Caco-2 (cell line): ENCODE measurements around the gene CDHR5. TPM values are rescaled to one million over a fixed set of nuclear protein-coding genes. Genes with fewer than 3 reads are reported as not detected.

ENCODE experiments used
- BruUV-seq: library from RNA; stranded (reverse); fragments of 400-500 nt; replicated peaks from 2 replicates; lab custom pipeline; 2021; lab: Mats Ljungman, UMichigan
- CTCF ChIA-PET: fragments of 300-600 bp; sonication (Branson Sonifier 250); formaldehyde crosslinking; loops from one replicate; lab custom pipeline; 2022; ENCODE audit warnings: antibody characterized with exemption; lab: Charles Lee
- POLR2A ChIA-PET: fragments of 300-600 bp; sonication (Branson Sonifier 250); formaldehyde crosslinking; loops from one replicate; lab custom pipeline; 2022; ENCODE audit warnings: antibody characterized with exemption; lab: Charles Lee
- DNase-seq, 2 experiments: peaks; one replicate each; pipeline versions ENCODE4 v3.0.0 to v3.0.0-alpha.2; 2020 to 2022
- H3K27me3 ChIP-seq: replicated peaks from 2 replicates; pipeline ENCODE4 v1.6.0; 2011; ENCODE audit warnings: low read length; ENCODE audit not compliant: control insufficient read depth, insufficient read depth
- H3K36me3 ChIP-seq: 2 replicates; pipeline ENCODE4 v1.5.1; 2011; ENCODE audit warnings: low read length; ENCODE audit not compliant: control insufficient read depth, insufficient read depth
- H3K4me1 ChIP-seq: fragments of 250-450 bp; sonication (Bioruptor Pico); 2 replicates; pipeline ENCODE4 v1.5.1; 2020; ENCODE audit warnings: mild to moderate bottlenecking
- H3K4me3 ChIP-seq: 2 replicates; pipeline ENCODE4 v1.5.1; 2011; ENCODE audit warnings: low read depth, mild to moderate bottlenecking, control low read depth, low read length
- H3K9me3 ChIP-seq: fragments of 250-450 bp; sonication (Bioruptor Pico); 2 replicates; pipeline ENCODE4 v1.5.1; 2020; ENCODE audit warnings: mild to moderate bottlenecking, moderate library complexity
- H3K27ac Mint-ChIP-seq: one replicate; pipeline ENCODE4 v1.8.0; 2022; ENCODE audit warnings: mixed read lengths; ENCODE audit not compliant: unreplicated experiment
- H3K27me3 Mint-ChIP-seq: one replicate; pipeline ENCODE4 v1.8.0; 2022; ENCODE audit warnings: mixed read lengths; ENCODE audit not compliant: insufficient read depth, unreplicated experiment
- H3K36me3 Mint-ChIP-seq: one replicate; pipeline ENCODE4 v1.8.0; 2022; ENCODE audit warnings: mild to moderate bottlenecking, mixed read lengths; ENCODE audit not compliant: insufficient read depth, unreplicated experiment
- H3K4me1 Mint-ChIP-seq: one replicate; pipeline ENCODE4 v1.8.0; 2022; ENCODE audit warnings: low read depth, mixed read lengths; ENCODE audit not compliant: unreplicated experiment
- H3K4me3 Mint-ChIP-seq: one replicate; pipeline ENCODE4 v1.8.0; 2022; ENCODE audit warnings: mild to moderate bottlenecking, moderate library complexity, mixed read lengths; ENCODE audit not compliant: unreplicated experiment
- H3K9me3 Mint-ChIP-seq: one replicate; pipeline ENCODE4 v1.8.0; 2022; ENCODE audit warnings: mixed read lengths; ENCODE audit not compliant: unreplicated experiment
- CTCF ChIP-seq, 2 experiments: fragments of 200-600 bp in 1 of 2; IDR thresholded peaks; 1 replicate in 1 of 2; 2 replicates in 1 of 2; pipeline versions ENCODE4 v1.5.1 to v1.8.0; 2011 to 2022; ENCODE audit warnings: antibody characterized with exemption in 1 of 2, control low read depth in 1 of 2, inconsistent platforms in 1 of 2, low read depth in 1 of 2, low read length in 1 of 2, mild to moderate bottlenecking in 1 of 2, moderate library complexity in 1 of 2; ENCODE audit not compliant: insufficient read depth in 1 of 2, severe bottlenecking in 1 of 2, unreplicated experiment in 1 of 2
- intact Hi-C: fragments of 100-400 bp; cut with micrococcal nuclease; formaldehyde crosslinking; loops from one replicate; pipeline ENCODE4 v1.10.0; 2022; ENCODE audit not compliant: unreplicated experiment
- total RNA-seq: library from RNA; stranded (reverse); gene quantifications from 2 replicates; pipeline ENCODE4 v1.2.3, GENCODE V29; 2022

The CDHR5 gene
- total RNA-seq, 1 experiment from 2014 or later: 42.0 TPM

DNA sequence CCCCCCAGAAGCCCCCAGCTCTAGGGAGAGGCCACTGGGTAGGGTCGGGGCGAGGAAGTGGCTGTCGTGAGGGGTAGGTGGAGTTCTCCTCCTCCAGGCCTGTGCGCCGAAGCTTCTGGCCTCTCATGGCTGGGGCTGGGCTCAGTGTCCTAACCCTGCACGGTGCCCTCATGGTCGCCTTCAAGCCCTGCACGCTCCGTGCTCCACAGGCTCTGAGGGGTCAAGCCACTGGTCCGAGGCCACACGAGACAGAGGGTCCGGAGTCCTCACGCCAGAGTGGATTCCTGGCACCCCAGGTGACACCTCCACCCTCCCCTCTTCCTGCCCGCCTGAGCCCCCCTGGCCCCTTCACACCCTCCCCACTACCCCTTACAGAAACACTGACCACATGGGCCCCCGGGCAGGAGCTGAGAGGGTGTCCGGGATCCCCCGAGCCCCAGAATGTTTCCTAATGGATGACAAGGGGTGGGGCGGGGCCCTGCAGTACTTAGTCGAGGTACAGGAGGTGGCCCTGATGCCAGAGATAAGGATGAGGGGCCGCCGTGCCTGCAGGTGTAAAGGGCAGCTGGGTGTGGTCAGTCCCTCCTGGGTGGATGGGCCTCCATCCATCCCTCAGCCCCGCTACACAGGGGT, 997 bp upstream of the CDHR5 start:
- H3K4me3 Mint-ChIP-seq: peak overlapping the region; percentile 69
- intact Hi-C loops: no loop called here
- no peaks in the 10 kb centered on the region for H3K27me3 Mint-ChIP-seq
- H3K27ac Mint-ChIP-seq: peak overlapping the region; percentile 50
- peaks cover 49% of the 10 kb centered on the region for H3K36me3 Mint-ChIP-seq
- no peak for TF ChIP-seq CTCF (IDR thresholded peaks at IDR 0.05; ENCODE audit: insufficient read depth in 1 of 2, low read depth in 1 of 2, low read length in 1 of 2, severe bottlenecking in 1 of 2, unreplicated experiment in 1 of 2)
- H3K9me3 Mint-ChIP-seq: peaks cover 11% of the 10 kb centered on the region
- DNase-seq: peak in 1 of 2 experiments; percentile 79
- H3K9me3 ChIP-seq: no peaks in the 10 kb centered on the region
- peaks cover 20% of the 10 kb centered on the region for H3K4me1 Mint-ChIP-seq
- peaks cover 25% of the 10 kb centered on the region for H3K4me1 ChIP-seq
- ChIA-PET CTCF (no interaction called here), POLR2A (no interaction called here)
- H3K36me3 ChIP-seq: no peaks in the 10 kb centered on the region
- H3K27me3 ChIP-seq: no peaks in the 10 kb centered on the region
- no TSS peak for BruUV-seq
- peak overlapping the region; percentile 54 for H3K4me3 ChIP-seq

DNA sequence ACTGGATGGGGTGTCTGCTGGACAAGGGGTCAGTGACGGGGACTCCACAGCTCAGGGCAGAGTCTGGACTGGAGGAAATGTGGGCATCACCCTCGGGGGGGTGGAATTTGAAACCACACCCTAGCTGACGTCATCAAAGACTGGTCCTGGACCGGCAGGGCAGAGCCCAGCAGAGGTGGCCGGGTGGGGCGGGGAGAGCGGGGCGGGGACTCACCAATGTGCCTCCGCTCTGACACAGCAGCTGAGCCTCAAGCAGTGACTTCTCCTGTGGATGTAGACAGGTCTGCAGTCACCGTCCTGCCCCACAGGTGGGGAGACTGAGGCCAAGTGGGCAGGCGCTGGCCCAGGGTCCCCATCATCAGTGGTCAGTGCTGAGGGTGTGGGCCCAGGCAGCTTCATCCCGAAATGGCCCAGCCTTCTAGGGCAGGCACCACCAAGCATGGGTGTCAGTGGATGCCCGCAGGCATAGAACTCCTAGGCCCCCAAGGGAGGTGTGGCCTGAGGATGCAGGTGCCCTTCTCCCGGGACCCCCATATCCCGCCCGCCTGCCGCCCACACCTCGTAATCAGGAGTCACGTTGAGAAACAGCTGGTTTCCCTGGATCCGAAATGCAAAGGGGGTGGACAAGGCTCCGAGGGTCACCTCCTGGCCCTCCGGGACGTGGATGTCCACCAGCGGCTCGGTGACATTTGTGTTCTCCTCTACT, 603 bp downstream of the CDHR5 start:
- BruUV-seq: TSS peak; percentile 57
- Mint-ChIP-seq H3K27ac (peak overlapping the region; percentile 32), H3K9me3 (peaks cover 11% of the 10 kb centered on the region), H3K27me3 (no peaks in the 10 kb centered on the region), H3K4me3 (peak overlapping the region; percentile 69), H3K4me1 (peaks cover 14% of the 10 kb centered on the region), H3K36me3 (peaks cover 61% of the 10 kb centered on the region)
- ChIA-PET CTCF (interaction anchor here (0.7 kb wide), 1 partner anchor 51 kb away, joined by 9 read pairs; no protein-coding TSS in a partner anchor), POLR2A (no interaction called here)
- DNase-seq: peak; percentile 49 to 75
- H3K4me3 ChIP-seq: peak overlapping the region; percentile 54
- peaks cover 25% of the 10 kb centered on the region for H3K4me1 ChIP-seq
- no peaks in the 10 kb centered on the region; the same call in 1 of the 2 replicates for H3K36me3 ChIP-seq
- TF ChIP-seq CTCF (IDR thresholded peaks at IDR 0.05; ENCODE audit: insufficient read depth in 1 of 2, low read depth in 1 of 2, low read length in 1 of 2, severe bottlenecking in 1 of 2, unreplicated experiment in 1 of 2): no peak
- intact Hi-C loops: loop anchor here (1.0 kb wide), 1 partner anchor 9 kb away; the partner anchor contains the start of gene IRF7
- H3K27me3 ChIP-seq: no peaks in the 10 kb centered on the region
- no peaks in the 10 kb centered on the region for H3K9me3 ChIP-seq

- ChIA-PET POLR2A (no interaction called here), CTCF (interaction anchor here (0.6 to 0.7 kb wide), 2 partner anchors 52 to 72 kb away, joined by 3 to 9 read pairs; partner anchors contain the start of gene TMEM80)
- peak overlapping the region; percentile 32 for H3K27ac Mint-ChIP-seq
- intact Hi-C loops: no loop called here
- H3K4me3 ChIP-seq: no peak overlapping the region
- peaks cover 25% of the 10 kb centered on the region for H3K4me1 ChIP-seq
- no peaks in the 10 kb centered on the region for H3K27me3 ChIP-seq
- H3K4me1 Mint-ChIP-seq: peaks cover 7% of the 10 kb centered on the region
- H3K36me3 ChIP-seq: no peaks in the 10 kb centered on the region; the same call in 1 of the 2 replicates
- peak overlapping the region; percentile 69 for H3K4me3 Mint-ChIP-seq
- no peak for TF ChIP-seq CTCF (IDR thresholded peaks at IDR 0.05; ENCODE audit: insufficient read depth in 1 of 2, low read depth in 1 of 2, low read length in 1 of 2, severe bottlenecking in 1 of 2, unreplicated experiment in 1 of 2)
- DNase-seq: no peak
- no peaks in the 10 kb centered on the region for H3K27me3 Mint-ChIP-seq
- H3K36me3 Mint-ChIP-seq: peaks cover 66% of the 10 kb centered on the region
- no TSS peak for BruUV-seq
- peaks cover 11% of the 10 kb centered on the region for H3K9me3 Mint-ChIP-seq
- no peaks in the 10 kb centered on the region for H3K9me3 ChIP-seq
Observed at GRCh38 chr11:623349-623869, 1.3 kb downstream of the CDHR5 start.
